Loucy (cell line): ENCODE results near the gene FCHO1.

Experiments used
- H2AFZ ChIP-seq: fragments of 200-600 bp; sonication (generic); 2 replicates; pipeline ENCODE4 v1.6.0; 2016; ENCODE audit warnings: antibody characterized with exemption, mild to moderate bottlenecking, low read length, moderate library complexity
- H3F3A ChIP-seq: fragments of 200-600 bp; 2 replicates; pipeline ENCODE4 v1.6.0; 2016; ENCODE audit warnings: antibody characterized with exemption, low read depth, mild to moderate bottlenecking
- H3K27me3 ChIP-seq: fragments of 200-600 bp; sonication (generic); 2 replicates; pipeline ENCODE4 v1.6.1; 2014; ENCODE audit warnings: low read length, mild to moderate bottlenecking; ENCODE audit not compliant: insufficient read depth, poor library complexity, severe bottlenecking
- H3K36me3 ChIP-seq: fragments of 200-600 bp; sonication (generic); 2 replicates; pipeline ENCODE4 v1.6.1; 2016; ENCODE audit warnings: low read length; ENCODE audit not compliant: insufficient read depth
- H3K4me1 ChIP-seq: fragments of 200-600 bp; sonication (generic); 2 replicates; pipeline ENCODE4 v1.5.1; 2014; ENCODE audit warnings: low read length, mild to moderate bottlenecking; ENCODE audit not compliant: insufficient read depth, poor library complexity, severe bottlenecking
- H3K4me2 ChIP-seq: fragments of 200-600 bp; sonication (generic); 2 replicates; pipeline ENCODE4 v1.6.0; 2014; ENCODE audit warnings: antibody characterized with exemption, low read length, low read depth, mild to moderate bottlenecking; ENCODE audit not compliant: poor library complexity, severe bottlenecking
- H3K4me3 ChIP-seq: fragments of 200-600 bp; sonication (generic); 2 replicates; pipeline ENCODE4 v1.5.1; 2014; ENCODE audit warnings: low read length, mild to moderate bottlenecking, mixed read lengths; ENCODE audit not compliant: poor library complexity, severe bottlenecking
- H3K79me2 ChIP-seq: fragments of 200-600 bp; sonication (generic); 2 replicates; pipeline ENCODE4 v1.6.1; 2014; ENCODE audit warnings: low read length; ENCODE audit not compliant: insufficient read depth
- H3K9ac ChIP-seq: fragments of 200-600 bp; sonication (generic); 2 replicates; pipeline ENCODE4 v1.6.0; 2014; ENCODE audit warnings: mild to moderate bottlenecking, low read depth, low read length, moderate library complexity; ENCODE audit not compliant: poor library complexity, severe bottlenecking
- H3K9me2 ChIP-seq: fragments of 200-600 bp; sonication (generic); replicated peaks from 2 replicates; pipeline ENCODE4 v1.6.1; 2016; ENCODE audit warnings: low read depth, low read length, mixed read lengths
- H3K9me3 ChIP-seq: fragments of 200-600 bp; sonication (generic); 2 replicates; pipeline ENCODE4 v1.6.1; 2014; ENCODE audit warnings: mild to moderate bottlenecking, antibody characterized with exemption, low read length, low read depth; ENCODE audit not compliant: insufficient read depth
- H4K20me1 ChIP-seq: fragments of 200-600 bp; sonication (generic); 2 replicates; pipeline ENCODE4 v1.6.0; 2014; ENCODE audit warnings: antibody characterized with exemption, low read length, mild to moderate bottlenecking; ENCODE audit not compliant: insufficient read depth, poor library complexity, severe bottlenecking
- EZH2phosphoT487 ChIP-seq: fragments of 200-600 bp; IDR thresholded peaks from 2 replicates; pipeline ENCODE4 v1.6.1; 2018; ENCODE audit warnings: antibody characterized with exemption, mild to moderate bottlenecking, moderate library complexity, borderline replicate concordance
- TF ChIP-seq, protein P1 (sequence below): fragments of 200-600 bp; sonication (generic); conservative IDR thresholded peaks from 2 replicates; pipeline ENCODE4 v1.5.1; 2014; ENCODE audit warnings: mild to moderate bottlenecking, antibody characterized with exemption, low read length

FCHO1 gene

GRCh38 chr19:17711851-17712250, 39.4 kb upstream of the FCHO1 start:
- H3K4me1 ChIP-seq, result no peaks in the 10 kb centered on the region
- no peak for TF ChIP-seq EZH2phosphoT487
- TF ChIP-seq, protein P1, sequence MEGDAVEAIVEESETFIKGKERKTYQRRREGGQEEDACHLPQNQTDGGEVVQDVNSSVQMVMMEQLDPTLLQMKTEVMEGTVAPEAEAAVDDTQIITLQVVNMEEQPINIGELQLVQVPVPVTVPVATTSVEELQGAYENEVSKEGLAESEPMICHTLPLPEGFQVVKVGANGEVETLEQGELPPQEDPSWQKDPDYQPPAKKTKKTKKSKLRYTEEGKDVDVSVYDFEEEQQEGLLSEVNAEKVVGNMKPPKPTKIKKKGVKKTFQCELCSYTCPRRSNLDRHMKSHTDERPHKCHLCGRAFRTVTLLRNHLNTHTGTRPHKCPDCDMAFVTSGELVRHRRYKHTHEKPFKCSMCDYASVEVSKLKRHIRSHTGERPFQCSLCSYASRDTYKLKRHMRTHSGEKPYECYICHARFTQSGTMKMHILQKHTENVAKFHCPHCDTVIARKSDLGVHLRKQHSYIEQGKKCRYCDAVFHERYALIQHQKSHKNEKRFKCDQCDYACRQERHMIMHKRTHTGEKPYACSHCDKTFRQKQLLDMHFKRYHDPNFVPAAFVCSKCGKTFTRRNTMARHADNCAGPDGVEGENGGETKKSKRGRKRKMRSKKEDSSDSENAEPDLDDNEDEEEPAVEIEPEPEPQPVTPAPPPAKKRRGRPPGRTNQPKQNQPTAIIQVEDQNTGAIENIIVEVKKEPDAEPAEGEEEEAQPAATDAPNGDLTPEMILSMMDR, result no peak
- H3K9me3 ChIP-seq, result no peaks in the 10 kb centered on the region
- H3K9ac ChIP-seq, result no peak overlapping the region
- H4K20me1 ChIP-seq, result no peaks in the 10 kb centered on the region
- H3F3A ChIP-seq, result no peaks in the 10 kb centered on the region
- no peaks in the 10 kb centered on the region for H3K79me2 ChIP-seq
- no peak overlapping the region; the same call in 1 of the 2 replicates for H2AFZ ChIP-seq
- H3K36me3 ChIP-seq, result no peaks in the 10 kb centered on the region
- no peaks in the 10 kb centered on the region for H3K27me3 ChIP-seq
- H3K9me2 ChIP-seq, result no peaks in the 10 kb centered on the region
- H3K4me2 ChIP-seq, result no peak overlapping the region
- no peak overlapping the region for H3K4me3 ChIP-seq

DNA sequence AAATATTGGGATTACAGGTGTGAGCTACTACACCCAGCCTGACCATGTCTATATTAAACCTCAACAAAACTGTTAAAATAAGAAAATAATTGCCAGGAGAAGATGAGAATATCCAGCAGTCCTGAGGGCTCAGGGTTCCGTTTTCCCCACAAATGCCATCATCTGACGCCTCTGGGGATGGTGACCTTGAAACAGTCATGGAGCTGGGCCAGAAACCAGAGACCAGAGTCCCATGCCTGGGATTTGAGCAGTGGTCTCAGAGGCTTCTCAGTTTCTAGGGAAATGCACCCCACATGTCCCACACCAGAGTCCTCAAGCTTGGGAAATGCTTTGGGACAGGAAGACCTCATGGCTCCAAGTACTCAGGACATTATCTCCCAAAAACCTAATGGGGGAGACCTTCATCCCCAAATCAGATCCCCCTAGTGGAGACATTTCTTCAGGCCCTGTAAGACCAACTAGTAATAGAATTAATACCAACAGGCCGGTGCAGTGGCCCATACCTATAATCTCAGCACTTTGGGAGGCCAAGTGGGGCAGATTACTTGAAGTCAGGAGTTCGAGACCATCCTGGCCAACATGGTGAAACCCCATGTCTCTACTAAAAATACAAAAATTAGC, 34.9 kb upstream of the FCHO1 start:
- Histone ChIP-seq H3K9ac (no peak overlapping the region), H2AFZ (no peak overlapping the region), H3K27me3 (no peaks in the 10 kb centered on the region), H3K4me2 (no peak overlapping the region), H3K4me1 (peaks cover 21% of the 10 kb centered on the region), H3K9me3 (no peaks in the 10 kb centered on the region), H4K20me1 (peaks cover 17% of the 10 kb centered on the region), H3K4me3 (no peak overlapping the region), H3F3A (no peaks in the 10 kb centered on the region), H3K79me2 (peaks cover 26% of the 10 kb centered on the region), H3K9me2 (no peaks in the 10 kb centered on the region), H3K36me3 (no peaks in the 10 kb centered on the region)
- TF ChIP-seq, protein P1, result peak; percentile 41
- TF ChIP-seq EZH2phosphoT487, result no peak

DNA sequence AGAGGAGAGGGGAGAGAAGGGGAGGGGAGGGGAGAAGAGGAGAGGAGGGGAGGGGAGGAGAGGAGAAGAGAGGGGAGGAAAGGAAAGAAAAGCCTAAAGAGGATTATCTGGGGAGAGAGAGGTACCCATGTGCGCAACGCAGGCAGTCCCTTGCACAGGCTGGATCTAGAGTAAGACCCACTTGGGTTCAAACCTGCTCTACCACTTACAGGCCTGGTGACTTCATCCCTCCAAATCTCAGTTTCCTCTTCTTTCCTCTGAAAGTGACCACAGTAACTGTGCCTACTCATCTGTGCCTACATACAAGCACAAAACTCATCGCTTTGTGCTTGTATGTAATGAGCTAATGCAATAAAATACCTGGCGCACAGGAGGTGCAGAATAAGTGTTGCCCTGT, 32.7 kb upstream of the FCHO1 start:
- H3K9ac ChIP-seq, result peak overlapping the region; percentile 84
- no peaks in the 10 kb centered on the region for H3K9me3 ChIP-seq
- H3K27me3 ChIP-seq, result no peaks in the 10 kb centered on the region
- no peaks in the 10 kb centered on the region; the same call in 1 of the 2 replicates for H3K36me3 ChIP-seq
- peaks cover 44% of the 10 kb centered on the region for H3K79me2 ChIP-seq
- H3F3A ChIP-seq, result no peaks in the 10 kb centered on the region
- H2AFZ ChIP-seq, result peak overlapping the region; percentile 85
- H3K4me1 ChIP-seq, result peaks cover 30% of the 10 kb centered on the region
- peak overlapping the region; percentile 76 for H3K4me2 ChIP-seq
- no peak for TF ChIP-seq EZH2phosphoT487
- TF ChIP-seq, protein P1, result no peak
- no peaks in the 10 kb centered on the region for H3K9me2 ChIP-seq
- H4K20me1 ChIP-seq, result peaks cover 23% of the 10 kb centered on the region
- H3K4me3 ChIP-seq, result peak overlapping the region; percentile 90
